Smooth muscle cell (in vitro differentiated cells): ENCODE data around the gene COX6B2. TPM values are rescaled to one million over a fixed set of nuclear protein-coding genes. Genes with fewer than 3 reads are reported as not detected.
A peak's percentile ranks its signal among the peaks of the same experiment; 100 is the strongest.

Source experiments
- DNase-seq: peaks from one replicate; lab custom pipeline; 2025; ENCODE audit not compliant: unreplicated experiment; lab: John Stamatoyannopoulos, UW
- H2AFZ ChIP-seq: fragments of 200-600 bp; sonication (generic); 2 replicates; pipeline ENCODE4 v1.6.0; 2016; ENCODE audit warnings: antibody characterized with exemption, low read depth, mild to moderate bottlenecking
- H3F3A ChIP-seq: fragments of 200-600 bp; sonication (generic); 2 replicates; pipeline ENCODE4 v1.6.0; 2017; ENCODE audit warnings: antibody characterized with exemption, low read depth
- H3K27ac ChIP-seq: fragments of 200-600 bp; sonication (generic); 2 replicates; pipeline ENCODE4 v1.5.1; 2016; ENCODE audit warnings: low read depth, mild to moderate bottlenecking
- H3K27me3 ChIP-seq: fragments of 200-600 bp; sonication (generic); 2 replicates; pipeline ENCODE4 v1.6.1; 2016; ENCODE audit warnings: low read depth, mild to moderate bottlenecking
- H3K36me3 ChIP-seq: fragments of 200-600 bp; sonication (generic); 2 replicates; pipeline ENCODE4 v1.5.1; 2016; ENCODE audit warnings: low read depth
- H3K4me1 ChIP-seq: fragments of 200-600 bp; sonication (generic); 2 replicates; pipeline ENCODE4 v1.5.1; 2016; ENCODE audit warnings: low read depth
- H3K4me2 ChIP-seq: fragments of 200-600 bp; sonication (generic); 2 replicates; pipeline ENCODE4 v1.6.0; 2016; ENCODE audit warnings: mild to moderate bottlenecking
- H3K4me3 ChIP-seq: fragments of 200-600 bp; sonication (generic); 2 replicates; pipeline ENCODE4 v1.5.1; 2016; ENCODE audit warnings: mild to moderate bottlenecking
- H3K79me2 ChIP-seq: fragments of 200-600 bp; sonication (generic); 2 replicates; pipeline ENCODE4 v1.6.0; 2016; ENCODE audit warnings: low read depth, mild to moderate bottlenecking
- H3K9ac ChIP-seq: fragments of 200-600 bp; sonication (generic); 2 replicates; pipeline ENCODE4 v1.6.0; 2016; ENCODE audit warnings: low read depth
- H3K9me3 ChIP-seq: fragments of 200-600 bp; sonication (generic); replicated peaks from 2 replicates; pipeline ENCODE4 v1.5.1; 2016; ENCODE audit warnings: low read depth
- H4K20me1 ChIP-seq: fragments of 200-600 bp; sonication (generic); 2 replicates; pipeline ENCODE4 v1.6.0; 2016; ENCODE audit warnings: low read depth
- WGBS: methylation state at CpG from one replicate; pipeline ENCODE4 v1.1.7; 2016; ENCODE audit warnings: low lambda C conversion rate; 5-methylcytosine and 5-hydroxymethylcytosine counted together
- polyA plus RNA-seq: library from polyadenylated mRNA; unstranded; fragments of >200 nt; fragmentation: Nextera tagmentation; extraction: Ambion mirVana; gene quantifications from 2 replicates; pipeline ENCODE4 v1.2.1, GENCODE V29; 2016
- total RNA-seq: library from RNA; depleted of rRNA; stranded (reverse); fragments of >200 nt; gene quantifications from 2 replicates; pipeline ENCODE4 v1.2.3, GENCODE V29; 2014
- TF ChIP-seq, protein P1 (sequence below): fragments of 200-600 bp; sonication (generic); IDR thresholded peaks from 2 replicates; pipeline ENCODE4 v1.5.1; 2017; ENCODE audit warnings: borderline replicate concordance, mild to moderate bottlenecking, antibody characterized with exemption; ENCODE audit not compliant: insufficient read depth, poor library complexity, severe bottlenecking

The COX6B2 gene
- total and polyA plus RNA-seq, 2 experiments from 2014 or later, result 0.18 to 1.7 TPM

GRCh38 chr19:55373306-55373992 is 18.9 kb upstream of the COX6B2 start:
- Histone ChIP-seq H3K4me3 (no peak overlapping the region), H3K27me3 (no peaks in the 10 kb centered on the region), H3K4me2 (peak overlapping the region; percentile 76), H3K36me3 (no peaks in the 10 kb centered on the region), H4K20me1 (peaks cover 6% of the 10 kb centered on the region), H3K9me3 (no peaks in the 10 kb centered on the region), H3F3A (peaks cover 14% of the 10 kb centered on the region), H2AFZ (no peak overlapping the region), H3K9ac (peak overlapping the region; percentile 83), H3K4me1 (peaks cover 42% of the 10 kb centered on the region), H3K27ac (peak overlapping the region; percentile 97), H3K79me2 (peaks cover 4% of the 10 kb centered on the region)
- TF ChIP-seq, protein P1, sequence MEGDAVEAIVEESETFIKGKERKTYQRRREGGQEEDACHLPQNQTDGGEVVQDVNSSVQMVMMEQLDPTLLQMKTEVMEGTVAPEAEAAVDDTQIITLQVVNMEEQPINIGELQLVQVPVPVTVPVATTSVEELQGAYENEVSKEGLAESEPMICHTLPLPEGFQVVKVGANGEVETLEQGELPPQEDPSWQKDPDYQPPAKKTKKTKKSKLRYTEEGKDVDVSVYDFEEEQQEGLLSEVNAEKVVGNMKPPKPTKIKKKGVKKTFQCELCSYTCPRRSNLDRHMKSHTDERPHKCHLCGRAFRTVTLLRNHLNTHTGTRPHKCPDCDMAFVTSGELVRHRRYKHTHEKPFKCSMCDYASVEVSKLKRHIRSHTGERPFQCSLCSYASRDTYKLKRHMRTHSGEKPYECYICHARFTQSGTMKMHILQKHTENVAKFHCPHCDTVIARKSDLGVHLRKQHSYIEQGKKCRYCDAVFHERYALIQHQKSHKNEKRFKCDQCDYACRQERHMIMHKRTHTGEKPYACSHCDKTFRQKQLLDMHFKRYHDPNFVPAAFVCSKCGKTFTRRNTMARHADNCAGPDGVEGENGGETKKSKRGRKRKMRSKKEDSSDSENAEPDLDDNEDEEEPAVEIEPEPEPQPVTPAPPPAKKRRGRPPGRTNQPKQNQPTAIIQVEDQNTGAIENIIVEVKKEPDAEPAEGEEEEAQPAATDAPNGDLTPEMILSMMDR, result no peak
- no peak for DNase-seq
- 52% methylated on average over 7 of the region's 9 CpGs for WGBS

GRCh38 chr19:55372316-55373081 is 18.0 kb upstream of the COX6B2 start:
- peak; percentile 62 for DNase-seq
- Histone ChIP-seq H3K4me1 (peaks cover 36% of the 10 kb centered on the region), H3K9ac (peak overlapping the region; percentile 83), H3K27ac (peak overlapping the region; percentile 97), H4K20me1 (peaks cover 10% of the 10 kb centered on the region), H3K36me3 (no peaks in the 10 kb centered on the region), H3K79me2 (peaks cover 4% of the 10 kb centered on the region), H3F3A (peaks cover 17% of the 10 kb centered on the region), H3K9me3 (no peaks in the 10 kb centered on the region), H3K4me2 (peak overlapping the region; percentile 76), H2AFZ (no peak overlapping the region), H3K27me3 (no peaks in the 10 kb centered on the region), H3K4me3 (no peak overlapping the region)
- TF ChIP-seq, protein P1, result no peak
- 38% methylated on average over 23 of the region's 24 CpGs for WGBS

DNA sequence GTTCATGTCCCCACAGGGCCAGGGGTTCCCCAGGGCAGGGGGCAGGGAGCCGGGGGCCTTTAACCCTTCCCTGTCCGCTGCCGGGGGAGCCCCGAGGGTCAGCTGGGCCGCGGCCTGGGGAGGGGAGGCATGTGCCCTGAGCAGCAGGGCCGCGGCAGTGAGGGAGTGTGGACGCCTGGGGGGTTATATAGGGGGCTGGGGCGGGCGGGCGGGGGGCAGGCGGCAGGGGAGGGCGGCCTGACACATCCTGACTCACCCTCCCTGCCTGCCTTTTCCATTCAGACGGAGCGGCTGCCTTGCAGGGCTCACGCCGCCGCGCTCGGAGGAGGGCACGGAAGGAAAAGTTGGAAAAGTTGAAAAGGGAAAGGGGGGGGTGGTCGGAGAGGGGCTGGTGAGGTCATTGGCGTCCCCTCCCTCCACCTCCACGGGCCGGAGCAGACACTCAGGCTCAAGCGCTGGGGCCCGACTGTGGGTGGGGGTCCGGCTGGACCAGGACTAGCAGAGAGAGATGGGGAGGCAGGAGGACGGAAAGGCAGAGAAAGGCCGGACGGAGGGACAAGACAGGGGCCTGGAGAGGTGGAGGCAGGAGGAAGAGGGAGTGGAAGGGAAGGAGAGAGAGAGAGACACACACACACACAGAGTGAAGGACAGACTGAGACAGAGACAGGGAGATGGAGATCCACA is 15.9 kb upstream of the COX6B2 start, which contains the start of gene IL11:
Gene IL11, minus strand, starts transcription at position 159 of the 684 bp plus-strand sequence. Its CDS starts 153 bp downstream, at position 6.
- Histone ChIP-seq H3K9ac (peak within 1 kb of the TSS; percentile 96), H3K27me3 (no peaks in the 10 kb centered on the region)
- DNase-seq, result peak; percentile 87

More for the DNA sequence above, 15.9 kb upstream of the COX6B2 start, which contains the start of gene IL11:
- Histone ChIP-seq H3F3A (peaks cover 27% of the 10 kb centered on the region), H2AFZ (no peak within 1 kb of the TSS), H3K36me3 (no peaks in the 10 kb centered on the region), H3K4me1 (peaks cover 22% of the 10 kb centered on the region), H3K4me3 (peak within 1 kb of the TSS; percentile 88), H3K9me3 (no peaks in the 10 kb centered on the region), H3K4me2 (peak within 1 kb of the TSS; percentile 99), H4K20me1 (peaks cover 24% of the 10 kb centered on the region), H3K79me2 (peaks cover 4% of the 10 kb centered on the region), H3K27ac (peak within 1 kb of the TSS; percentile 97)
- 2% methylated on average over 15 of the region's 32 CpGs for WGBS
- TF ChIP-seq, protein P1, result no peak
